Inflammatory macrophage treated with lipopolysaccharide for 1 hour (primary cell): Measurements from ENCODE around the gene ABCD2.
"Not testable (repeated sequence)": the region's sequence is repeated elsewhere in the genome, so short reads cannot be mapped to it uniquely, and the experiment has no call there.

Experiments
- DNase-seq, 2 donors: peaks; one replicate each; pipeline ENCODE4 v3.0.0-alpha.2; 2020 to 2022

ABCD2 gene

DNA sequence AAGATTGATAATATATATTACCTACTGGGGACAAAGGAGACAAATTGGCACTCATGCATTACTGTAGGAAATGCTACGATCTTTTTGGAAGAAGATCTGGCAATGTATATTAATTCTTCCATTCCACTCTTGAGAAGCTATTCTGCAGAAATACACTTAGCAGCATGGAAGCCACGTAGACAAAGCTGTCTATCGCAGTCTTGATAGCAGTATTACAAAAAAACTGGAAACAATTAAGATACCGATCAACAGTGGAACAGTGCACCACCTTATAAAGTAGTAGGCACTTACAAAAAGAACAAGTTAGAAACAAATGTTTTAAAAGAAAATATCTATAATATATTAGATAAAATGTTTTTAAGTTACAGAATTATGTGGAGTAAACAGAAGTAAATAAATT lies 87.2 kb downstream of the ABCD2 start:
- DNase-seq: no peak

DNA sequence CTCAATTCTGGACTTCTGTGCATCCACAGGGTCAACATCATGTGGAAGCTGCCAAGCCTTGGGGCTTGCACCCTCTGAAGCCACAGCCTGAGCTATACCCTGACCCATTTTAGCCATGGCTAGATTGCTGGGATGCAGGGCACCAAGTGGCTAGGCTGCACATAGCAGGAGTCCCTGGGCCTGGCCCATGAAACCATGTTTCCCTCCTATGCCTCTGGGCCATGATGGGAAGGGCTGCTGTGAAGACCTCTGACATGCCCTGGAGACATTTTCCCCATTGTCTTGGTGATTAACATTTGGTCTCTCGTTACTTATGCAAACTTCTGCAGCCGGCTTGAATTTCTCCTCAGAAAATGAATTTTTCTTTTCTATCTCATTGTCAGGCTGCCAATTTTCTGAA lies 92.6 kb downstream of the ABCD2 start:
- DNase-seq: no peak

DNA sequence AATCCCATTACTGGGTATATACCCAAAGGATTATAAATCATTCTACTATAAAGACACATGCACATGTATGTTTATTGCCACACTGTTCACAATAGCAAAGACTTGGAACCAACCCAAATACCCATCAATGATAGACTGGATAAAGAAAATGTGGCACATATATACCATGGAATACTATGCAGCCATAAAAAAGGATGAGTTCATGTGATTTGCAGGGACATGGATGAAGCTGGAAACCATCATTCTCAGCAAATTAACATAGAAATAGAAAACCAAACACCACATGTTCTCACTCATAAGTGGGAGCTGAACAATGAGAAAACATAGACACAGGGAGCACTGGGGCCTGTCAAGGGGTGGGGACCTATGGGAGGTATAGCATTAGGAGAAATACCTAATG lies 97.4 kb downstream of the ABCD2 start:
- DNase-seq: not testable (repeated sequence)

DNA sequence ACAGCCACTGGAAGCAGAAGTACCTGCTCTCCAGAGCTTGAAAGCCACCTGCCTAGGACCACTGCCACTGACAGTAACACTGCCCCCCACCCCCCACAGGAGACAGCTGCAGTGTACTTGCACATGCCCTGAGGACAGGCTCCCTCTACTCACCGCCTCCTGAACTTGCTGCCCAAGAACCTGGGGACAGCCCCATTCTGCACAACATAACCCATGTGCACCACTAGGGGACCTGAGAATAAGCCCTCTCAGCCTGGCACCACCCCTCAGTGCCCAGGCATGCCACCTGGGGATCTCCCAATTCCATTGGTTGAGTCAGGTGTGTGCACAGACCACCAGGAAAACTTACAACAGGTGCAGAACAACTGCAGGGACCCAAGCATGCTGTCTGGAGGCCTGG lies 109.6 kb downstream of the ABCD2 start:
- DNase-seq: no peak

DNA sequence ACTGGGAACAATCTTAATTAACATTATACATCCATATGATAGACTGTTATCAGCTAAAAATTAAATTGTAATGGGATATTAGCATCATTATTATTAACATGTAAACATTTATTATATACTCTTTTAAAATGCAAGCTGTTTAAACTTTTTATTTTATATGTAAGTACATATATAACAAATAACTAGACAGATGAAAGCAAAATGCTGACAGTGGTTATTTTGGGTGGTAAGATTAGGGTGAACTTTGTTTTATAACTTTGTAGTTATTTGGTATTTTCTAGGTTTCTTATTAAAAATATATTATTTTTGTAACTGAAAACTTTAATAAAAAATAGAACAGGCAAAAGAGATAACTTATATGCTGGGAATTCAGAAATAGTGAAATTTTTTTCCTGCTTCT lies 114.0 kb downstream of the ABCD2 start:
- DNase-seq: no peak

DNA sequence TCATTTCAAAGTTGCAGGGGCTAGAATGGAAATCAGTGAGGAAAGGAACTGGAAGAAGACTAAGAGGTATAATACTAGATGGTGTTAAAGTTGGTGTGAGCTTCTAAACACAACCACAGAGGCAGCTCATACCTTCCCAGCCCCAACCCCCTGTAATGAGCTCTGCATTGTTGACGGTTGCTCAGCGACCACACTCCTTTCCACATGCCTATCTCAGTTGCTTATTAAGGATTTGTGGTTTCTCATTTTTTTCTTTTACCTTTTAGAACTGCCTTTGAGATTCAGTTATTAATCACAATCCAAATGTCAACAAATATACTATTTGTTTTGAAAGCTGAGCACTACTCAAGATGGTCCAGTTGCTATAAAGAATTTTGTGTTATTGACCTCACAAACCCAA lies 114.6 kb downstream of the ABCD2 start:
- no peak for DNase-seq

DNA sequence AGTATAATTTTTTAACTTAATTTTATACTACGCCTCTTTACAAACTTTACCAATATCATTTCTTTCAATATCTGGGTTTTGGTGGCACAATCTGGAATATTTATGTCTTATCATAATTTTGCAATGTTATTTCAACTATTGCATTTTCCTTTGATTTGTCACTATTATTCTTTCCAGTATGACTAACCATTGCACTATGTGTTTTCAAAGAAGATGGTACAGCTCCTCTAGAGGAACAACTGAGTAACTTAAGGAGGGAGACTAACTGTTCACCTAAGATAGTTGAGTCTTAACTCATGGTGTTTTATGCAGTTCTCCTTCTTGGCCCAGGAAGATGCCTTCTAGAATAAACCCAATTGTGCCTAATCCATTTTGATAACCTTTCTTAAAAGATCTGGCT lies 116.2 kb downstream of the ABCD2 start:
- DNase-seq: no peak

DNA sequence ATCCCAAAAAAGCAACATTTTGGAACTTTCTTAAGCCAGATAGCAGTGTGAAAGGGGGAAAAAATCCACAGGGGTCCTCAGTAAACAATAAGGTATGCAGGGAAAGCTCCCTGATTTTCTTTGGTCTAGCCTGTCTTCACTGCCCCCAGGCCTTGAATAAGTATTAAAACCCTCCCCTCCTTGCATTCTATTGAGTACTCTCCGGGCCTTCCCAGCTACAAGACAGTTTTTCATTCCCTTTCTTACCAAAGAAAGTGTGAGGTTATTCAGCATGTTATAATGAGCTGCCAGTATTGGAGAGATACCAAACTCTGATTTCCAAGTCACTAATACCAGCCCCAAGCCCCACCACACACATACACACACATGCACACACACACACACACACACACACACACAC lies 116.9 kb downstream of the ABCD2 start:
- DNase-seq: no peak
